T-helper 2 cell treated with Interferon-gamma antibody and Interleukin-4, amounts not matched to agents 100 ng/mL and 5 ng/mL, for 36 hours (primary cell): ENCODE measurements around the gene GSE1. TPM values are rescaled to one million over a fixed set of nuclear protein-coding genes. Genes with fewer than 3 reads are reported as not detected.

ENCODE experiments used
- intact Hi-C: fragments of 100-400 bp; cut with micrococcal nuclease; formaldehyde crosslinking; loops from one replicate; pipeline ENCODE4 v1.15.1; 2023
- total RNA-seq: library from RNA; stranded (reverse); gene quantifications from 2 replicates; pipeline ENCODE4 v1.2.3, GENCODE V29; 2022

Gene GSE1
- total RNA-seq, 1 donor from 2014 or later = 56.9 TPM

- intact Hi-C loops = no loop called here
Observed at GRCh38 chr16:85605051-85605911, 7.8 kb upstream of the GSE1 start.

GRCh38 chr16:85605912-85606841, 6.9 kb upstream of the GSE1 start:
- intact Hi-C loops = no loop called here

GRCh38 chr16:85606904-85607303, 6.2 kb upstream of the GSE1 start:
- intact Hi-C loops = no loop called here

GRCh38 chr16:85607321-85607765, 5.8 kb upstream of the GSE1 start:
- intact Hi-C loops = no loop called here

GRCh38 chr16:85607796-85608514, 5.2 kb upstream of the GSE1 start:
- intact Hi-C loops = no loop called here

GRCh38 chr16:85608515-85608885, 4.6 kb upstream of the GSE1 start:
- intact Hi-C loops = no loop called here

- intact Hi-C loops = no loop called here
Observed at GRCh38 chr16:85608887-85609286, 4.2 kb upstream of the GSE1 start.

GRCh38 chr16:85609539-85609938, 3.6 kb upstream of the GSE1 start:
- intact Hi-C loops = no loop called here

- intact Hi-C loops = loop anchor here (1.0 kb wide), 2 partner anchors 190 to 217 kb away; no protein-coding TSS in a partner anchor
Observed at GRCh38 chr16:85610059-85610445, 3.1 kb upstream of the GSE1 start.

GRCh38 chr16:85610446-85611193, 2.5 kb upstream of the GSE1 start:
- intact Hi-C loops = loop anchor here (1.0 kb wide), 2 partner anchors 190 to 217 kb away; no protein-coding TSS in a partner anchor

- intact Hi-C loops = no loop called here
Observed at GRCh38 chr16:85611194-85611443, 2.0 kb upstream of the GSE1 start.

GRCh38 chr16:85611444-85612190, 1.5 kb upstream of the GSE1 start:
- intact Hi-C loops = loop anchor here (1.0 to 2.0 kb wide), 2 partner anchors 57 to 309 kb away; no protein-coding TSS in a partner anchor

- intact Hi-C loops = loop anchor here (1.0 to 2.0 kb wide), 2 partner anchors 58 to 309 kb away; no protein-coding TSS in a partner anchor
Observed at GRCh38 chr16:85612191-85612800, 826 bp upstream of the GSE1 start.

- intact Hi-C loops = loop anchor here (2.0 kb wide), 1 partner anchor 311 kb away; no protein-coding TSS in a partner anchor
Observed at GRCh38 chr16:85613604-85614337, 649 bp downstream of the GSE1 start.

- intact Hi-C loops = no loop called here
Observed at GRCh38 chr16:85614338-85615013, 1.4 kb downstream of the GSE1 start.

- intact Hi-C loops = no loop called here
Observed at GRCh38 chr16:85615014-85615851, 2.1 kb downstream of the GSE1 start.
